ENCODE measurements around the gene TPSG1. TPM values are rescaled to one million over a fixed set of nuclear protein-coding genes. Genes with fewer than 3 reads are reported as not detected.

The TPSG1 gene
- total RNA-seq, 1 donor from 2014 or later, result not detected

DNA sequence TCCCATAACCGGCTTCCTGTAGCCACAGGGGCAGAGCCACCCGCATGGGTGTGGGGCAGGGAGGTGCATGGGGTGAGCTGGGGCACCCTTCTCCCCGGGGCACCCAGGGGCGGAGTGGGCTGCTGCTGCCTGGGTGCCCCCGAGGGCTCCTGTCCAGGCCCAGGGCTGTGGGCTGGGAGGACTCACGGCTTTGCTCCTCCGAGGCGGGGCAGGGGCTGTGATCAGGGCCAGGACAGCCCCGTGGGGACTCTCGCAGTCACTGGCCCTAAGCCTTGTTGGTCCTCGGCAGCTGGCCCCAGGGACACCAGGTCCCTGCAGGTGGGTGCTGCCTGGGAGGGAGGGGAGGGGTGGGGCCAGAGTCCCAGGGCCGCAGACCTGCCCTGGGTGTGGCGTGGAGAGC is 52.4 kb downstream of the TPSG1 start:
- H3K9ac ChIP-seq, result no peak overlapping the region
- no peak overlapping the region for H3K4me3 Mint-ChIP-seq
- H3K4me3 ChIP-seq, result no peak overlapping the region
- TF ChIP-seq EZH2phosphoT487 (IDR thresholded peaks at IDR 0.05), result no peak
- no peak for TF ChIP-seq EZH2 (IDR thresholded peaks at IDR 0.05)
- TF ChIP-seq, protein P1, sequence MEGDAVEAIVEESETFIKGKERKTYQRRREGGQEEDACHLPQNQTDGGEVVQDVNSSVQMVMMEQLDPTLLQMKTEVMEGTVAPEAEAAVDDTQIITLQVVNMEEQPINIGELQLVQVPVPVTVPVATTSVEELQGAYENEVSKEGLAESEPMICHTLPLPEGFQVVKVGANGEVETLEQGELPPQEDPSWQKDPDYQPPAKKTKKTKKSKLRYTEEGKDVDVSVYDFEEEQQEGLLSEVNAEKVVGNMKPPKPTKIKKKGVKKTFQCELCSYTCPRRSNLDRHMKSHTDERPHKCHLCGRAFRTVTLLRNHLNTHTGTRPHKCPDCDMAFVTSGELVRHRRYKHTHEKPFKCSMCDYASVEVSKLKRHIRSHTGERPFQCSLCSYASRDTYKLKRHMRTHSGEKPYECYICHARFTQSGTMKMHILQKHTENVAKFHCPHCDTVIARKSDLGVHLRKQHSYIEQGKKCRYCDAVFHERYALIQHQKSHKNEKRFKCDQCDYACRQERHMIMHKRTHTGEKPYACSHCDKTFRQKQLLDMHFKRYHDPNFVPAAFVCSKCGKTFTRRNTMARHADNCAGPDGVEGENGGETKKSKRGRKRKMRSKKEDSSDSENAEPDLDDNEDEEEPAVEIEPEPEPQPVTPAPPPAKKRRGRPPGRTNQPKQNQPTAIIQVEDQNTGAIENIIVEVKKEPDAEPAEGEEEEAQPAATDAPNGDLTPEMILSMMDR (IDR thresholded peaks at IDR 0.05), result no peak
- H4K20me1 ChIP-seq (ENCODE audit: low read depth), result peaks cover 80% of the 10 kb centered on the region
- no peaks in the 10 kb centered on the region for H3K9me3 Mint-ChIP-seq
- H3K27ac ChIP-seq, result no peak overlapping the region
- H3K4me1 ChIP-seq, result peaks cover 14% of the 10 kb centered on the region
- no peaks in the 10 kb centered on the region for H3F3A ChIP-seq (ENCODE audit: low read depth)
- H3K27me3 Mint-ChIP-seq (ENCODE audit: insufficient read depth, low read depth), result peaks cover 6% of the 10 kb centered on the region
- H3K36me3 Mint-ChIP-seq, result no peaks in the 10 kb centered on the region
- H3K36me3 ChIP-seq, result no peaks in the 10 kb centered on the region
- no peak for DNase-seq (ENCODE audit: low spot score)
- H2AFZ ChIP-seq (replicated peaks), result no peak overlapping the region
- peaks cover 14% of the 10 kb centered on the region for H3K4me1 Mint-ChIP-seq
- peaks cover 15% of the 10 kb centered on the region for H3K79me2 ChIP-seq (ENCODE audit: low read depth)
- no peak overlapping the region for H3K4me2 ChIP-seq
- H3K27me3 ChIP-seq, result no peaks in the 10 kb centered on the region
- no peaks in the 10 kb centered on the region for H3K9me3 ChIP-seq (ENCODE audit: low read depth)
- no peak overlapping the region for H3K27ac Mint-ChIP-seq

DNA sequence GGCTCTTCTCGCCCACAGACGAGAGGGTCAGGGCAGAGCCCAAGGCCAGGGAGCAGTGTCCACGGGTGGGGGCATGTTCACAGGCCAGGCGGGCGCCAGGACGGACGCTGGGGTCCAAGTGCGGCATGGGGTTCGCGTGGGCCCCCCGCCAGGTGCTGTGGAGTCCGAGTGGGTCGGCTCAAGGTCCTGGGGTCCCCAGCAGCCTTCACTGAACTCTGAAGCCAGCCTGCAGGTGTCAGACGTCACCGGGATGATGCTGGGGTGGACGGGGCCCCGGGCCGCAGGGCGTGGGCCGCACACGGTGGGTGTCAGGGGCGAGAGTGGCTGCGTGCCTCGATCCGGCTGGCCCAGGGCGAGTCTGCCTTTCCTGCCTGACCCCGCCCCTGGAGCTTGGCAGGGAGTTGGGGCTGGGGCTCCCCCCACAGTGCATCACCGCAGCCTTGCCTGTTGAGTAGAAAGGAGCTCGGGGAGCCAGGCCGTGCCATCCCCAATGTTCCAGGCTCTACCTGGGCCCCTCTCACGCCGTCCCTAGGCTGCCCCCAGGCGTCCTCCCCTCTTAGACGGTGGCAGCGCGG is 53.1 kb downstream of the TPSG1 start:
- peaks cover 80% of the 10 kb centered on the region for H4K20me1 ChIP-seq (ENCODE audit: low read depth)
- Mint-ChIP-seq H3K4me3 (no peak overlapping the region), H3K27ac (no peak overlapping the region), H3K36me3 (peaks cover 2% of the 10 kb centered on the region), H3K4me1 (peaks cover 17% of the 10 kb centered on the region), H3K27me3 (ENCODE audit: insufficient read depth, low read depth) (peaks cover 6% of the 10 kb centered on the region), H3K9me3 (no peaks in the 10 kb centered on the region)
- H3F3A ChIP-seq (ENCODE audit: low read depth), result no peaks in the 10 kb centered on the region
- H3K4me1 ChIP-seq, result peaks cover 20% of the 10 kb centered on the region
- no peak overlapping the region for H3K4me2 ChIP-seq
- H3K27ac ChIP-seq, result no peak overlapping the region
- no peaks in the 10 kb centered on the region for H3K36me3 ChIP-seq
- DNase-seq (ENCODE audit: low spot score), result no peak
- H3K27me3 ChIP-seq, result no peaks in the 10 kb centered on the region
- no peak overlapping the region for H2AFZ ChIP-seq (replicated peaks)
- peaks cover 18% of the 10 kb centered on the region for H3K79me2 ChIP-seq (ENCODE audit: low read depth)
- TF ChIP-seq, protein P1 (IDR thresholded peaks at IDR 0.05), result no peak
- TF ChIP-seq EZH2phosphoT487 (IDR thresholded peaks at IDR 0.05), result no peak
- no peak for TF ChIP-seq EZH2 (IDR thresholded peaks at IDR 0.05)
- no peak overlapping the region for H3K9ac ChIP-seq
- no peak overlapping the region for H3K4me3 ChIP-seq
- H3K9me3 ChIP-seq (ENCODE audit: low read depth), result no peaks in the 10 kb centered on the region

Other genes starting within 250 kb of the TPSG1 start
- 0.75 and 3.0 TPM in 2 replicates for gene SOX8, start 243.5 kb downstream of the TPSG1 start, total RNA-seq (ENCODE audit: low replicate concordance)
- gene SSTR5, start 152.5 kb downstream of the TPSG1 start, total RNA-seq (ENCODE audit: low replicate concordance), result not detected in 2 replicates
- gene C1QTNF8, start 129.0 kb downstream of the TPSG1 start, total RNA-seq (ENCODE audit: low replicate concordance), result not detected in 2 replicates
- gene CACNA1H, start 72.2 kb downstream of the TPSG1 start, total RNA-seq (ENCODE audit: low replicate concordance), result 9.5 and 32.6 TPM in 2 replicates
- not detected in 2 replicates for gene TPSB2, start 4.9 kb upstream of the TPSG1 start, total RNA-seq (ENCODE audit: low replicate concordance)
- gene TPSAB1, start 15.4 kb upstream of the TPSG1 start, total RNA-seq (ENCODE audit: low replicate concordance), result not detected in 2 replicates
- not detected in 2 replicates for gene TPSD1, start 30.8 kb upstream of the TPSG1 start, total RNA-seq (ENCODE audit: low replicate concordance)
- gene UBE2I, start 84.4 kb upstream of the TPSG1 start, total RNA-seq (ENCODE audit: low replicate concordance), result 184 and 239 TPM in 2 replicates
- gene BAIAP3, start 108.4 kb upstream of the TPSG1 start, total RNA-seq (ENCODE audit: low replicate concordance), result 0.34 and 4.0 TPM in 2 replicates
- 22.4 and 60.6 TPM in 2 replicates for gene TSR3, start 126.6 kb upstream of the TPSG1 start, total RNA-seq (ENCODE audit: low replicate concordance)
- gene GNPTG, start 126.7 kb upstream of the TPSG1 start, total RNA-seq (ENCODE audit: low replicate concordance), result 11.8 and 22.7 TPM in 2 replicates
- 6.1 and 25.4 TPM in 2 replicates for gene UNKL, start 189.4 kb upstream of the TPSG1 start, total RNA-seq (ENCODE audit: low replicate concordance)
- 4.6 and 13.2 TPM in 2 replicates for gene UQCC4, start 195.5 kb upstream of the TPSG1 start, total RNA-seq (ENCODE audit: low replicate concordance)
- 1.1 TPM in 1 of 2 replicates, not detected in the other for gene PERCC1, start 205.8 kb upstream of the TPSG1 start, total RNA-seq (ENCODE audit: low replicate concordance)
- gene CCDC154, start 219.3 kb upstream of the TPSG1 start, total RNA-seq (ENCODE audit: low replicate concordance), result 0.28 TPM in 1 of 2 replicates, not detected in the other
- 11.5 and 33.4 TPM in 2 replicates for gene CLCN7, start 249.8 kb upstream of the TPSG1 start, total RNA-seq (ENCODE audit: low replicate concordance)

Measured in neural progenitor cell (in vitro differentiated cells).